Measurements from ENCODE around the gene ABCA1.
"Not testable (repeated sequence)": the region's sequence is repeated elsewhere in the genome, so short reads cannot be mapped to it uniquely, and the experiment has no call there.

ABCA1 gene

GRCh38 chr9:104963076-104963475 lies 35.1 kb upstream of the ABCA1 start:
- DNase-seq (no peak), ATAC-seq (replicated peaks) (no peak)
- H3K9me3 Mint-ChIP-seq, result no peaks in the 10 kb centered on the region
- no peak overlapping the region for H3K4me3 Mint-ChIP-seq
- peaks cover 10% of the 10 kb centered on the region in 2 donors for H3K4me1 Mint-ChIP-seq (ENCODE audit: low read depth in 2 of 2)
- no peak overlapping the region for H3K27ac Mint-ChIP-seq
- H3K27me3 Mint-ChIP-seq, result peaks cover 9 to 12% of the 10 kb centered on the region in 2 donors
- H3K36me3 Mint-ChIP-seq (ENCODE audit: insufficient read depth), result peaks cover 2% of the 10 kb centered on the region

- Mint-ChIP-seq H3K27me3 (peaks cover 9 to 12% of the 10 kb centered on the region in 2 donors), H3K4me1 (ENCODE audit: low read depth in 2 of 2) (peaks cover 7 to 8% of the 10 kb centered on the region in 2 donors), H3K36me3 (ENCODE audit: insufficient read depth) (peaks cover 2% of the 10 kb centered on the region), H3K27ac (peak overlapping the region in 1 of 2 donors; percentile 17), H3K4me3 (no peak overlapping the region), H3K9me3 (no peaks in the 10 kb centered on the region)
- DNase-seq (no peak), ATAC-seq (replicated peaks) (no peak)
Measured at GRCh38 chr9:104961701-104962359, 33.9 kb upstream of the ABCA1 start.

- peak; percentile 22 to 30 (median 26) for DNase-seq
- Mint-ChIP-seq H3K36me3 (ENCODE audit: insufficient read depth) (peaks cover 2% of the 10 kb centered on the region), H3K27ac (peak overlapping the region in 1 of 2 donors; percentile 17), H3K4me1 (ENCODE audit: low read depth in 2 of 2) (peaks cover 7 to 8% of the 10 kb centered on the region in 2 donors), H3K9me3 (no peaks in the 10 kb centered on the region), H3K4me3 (no peak overlapping the region), H3K27me3 (peaks cover 9 to 12% of the 10 kb centered on the region in 2 donors)
- ATAC-seq (replicated peaks), result peak; percentile 99
Measured at GRCh38 chr9:104961238-104961637, 33.3 kb upstream of the ABCA1 start.

- no peak overlapping the region for H3K4me3 Mint-ChIP-seq
- DNase-seq, result no peak
- no peaks in the 10 kb centered on the region for H3K36me3 Mint-ChIP-seq (ENCODE audit: insufficient read depth)
- no peaks in the 10 kb centered on the region for H3K9me3 Mint-ChIP-seq
- no peak for ATAC-seq (replicated peaks)
- peaks cover 9 to 12% of the 10 kb centered on the region in 2 donors for H3K27me3 Mint-ChIP-seq
- H3K4me1 Mint-ChIP-seq (ENCODE audit: low read depth in 2 of 2), result peaks cover 7 to 8% of the 10 kb centered on the region in 2 donors
- H3K27ac Mint-ChIP-seq, result no peak overlapping the region
Measured at GRCh38 chr9:104960662-104961061, 32.7 kb upstream of the ABCA1 start.

- Mint-ChIP-seq H3K36me3 (ENCODE audit: insufficient read depth) (no peaks in the 10 kb centered on the region), H3K27me3 (peaks cover 9 to 12% of the 10 kb centered on the region in 2 donors), H3K9me3 (no peaks in the 10 kb centered on the region), H3K4me1 (ENCODE audit: low read depth in 2 of 2) (peaks cover 7 to 8% of the 10 kb centered on the region in 2 donors), H3K27ac (no peak overlapping the region), H3K4me3 (no peak overlapping the region)
- DNase-seq (no peak), ATAC-seq (replicated peaks) (no peak)
Measured at GRCh38 chr9:104958751-104959150, 30.8 kb upstream of the ABCA1 start.

- not testable (repeated sequence) for H3K9me3 Mint-ChIP-seq; H3K36me3 Mint-ChIP-seq (ENCODE audit: insufficient read depth); H3K27ac Mint-ChIP-seq; H3K4me1 Mint-ChIP-seq (ENCODE audit: low read depth in 2 of 2); H3K4me3 Mint-ChIP-seq; ATAC-seq (replicated peaks); DNase-seq
- peaks cover 9 to 12% of the 10 kb centered on the region in 2 donors for H3K27me3 Mint-ChIP-seq
Measured at GRCh38 chr9:104958006-104958405, 30.1 kb upstream of the ABCA1 start.

- Mint-ChIP-seq H3K27ac (no peak overlapping the region), H3K4me1 (ENCODE audit: low read depth in 2 of 2) (no peaks in the 10 kb centered on the region), H3K9me3 (no peaks in the 10 kb centered on the region), H3K27me3 (no peaks in the 10 kb centered on the region), H3K4me3 (no peak overlapping the region), H3K36me3 (ENCODE audit: insufficient read depth) (no peaks in the 10 kb centered on the region)
- ATAC-seq (replicated peaks), result no peak
- DNase-seq, result no peak
Measured at GRCh38 chr9:104951487-104951886, 23.5 kb upstream of the ABCA1 start.

- Mint-ChIP-seq H3K36me3 (ENCODE audit: insufficient read depth) (no peaks in the 10 kb centered on the region), H3K27ac (no peak overlapping the region), H3K27me3 (no peaks in the 10 kb centered on the region), H3K9me3 (no peaks in the 10 kb centered on the region), H3K4me3 (no peak overlapping the region), H3K4me1 (ENCODE audit: low read depth in 2 of 2) (no peaks in the 10 kb centered on the region)
- DNase-seq, result no peak
- no peak for ATAC-seq (replicated peaks)
Measured at GRCh38 chr9:104950838-104951237, 22.9 kb upstream of the ABCA1 start.

- no peaks in the 10 kb centered on the region for H3K36me3 Mint-ChIP-seq (ENCODE audit: insufficient read depth)
- H3K4me1 Mint-ChIP-seq (ENCODE audit: low read depth in 2 of 2), result no peaks in the 10 kb centered on the region
- no peaks in the 10 kb centered on the region for H3K9me3 Mint-ChIP-seq
- H3K4me3 Mint-ChIP-seq, result no peak overlapping the region
- ATAC-seq (replicated peaks) (no peak), DNase-seq (no peak)
- H3K27me3 Mint-ChIP-seq, result peaks cover 0 to 4% of the 10 kb centered on the region in 2 donors
- no peak overlapping the region for H3K27ac Mint-ChIP-seq
Measured at GRCh38 chr9:104948277-104948676, 20.3 kb upstream of the ABCA1 start.

GRCh38 chr9:104944871-104945270 lies 16.9 kb upstream of the ABCA1 start:
- no peaks in the 10 kb centered on the region for H3K36me3 Mint-ChIP-seq (ENCODE audit: insufficient read depth)
- H3K27me3 Mint-ChIP-seq, result peaks cover 0 to 4% of the 10 kb centered on the region in 2 donors
- no peaks in the 10 kb centered on the region for H3K4me1 Mint-ChIP-seq (ENCODE audit: low read depth in 2 of 2)
- DNase-seq, result no peak
- no peaks in the 10 kb centered on the region for H3K9me3 Mint-ChIP-seq
- ATAC-seq (replicated peaks), result no peak
- H3K27ac Mint-ChIP-seq, result no peak overlapping the region
- no peak overlapping the region for H3K4me3 Mint-ChIP-seq

GRCh38 chr9:104944356-104944755 lies 16.4 kb upstream of the ABCA1 start:
- H3K27ac Mint-ChIP-seq, result no peak overlapping the region
- H3K4me1 Mint-ChIP-seq (ENCODE audit: low read depth in 2 of 2), result no peaks in the 10 kb centered on the region
- DNase-seq (no peak), ATAC-seq (replicated peaks) (no peak)
- no peak overlapping the region for H3K4me3 Mint-ChIP-seq
- H3K9me3 Mint-ChIP-seq, result no peaks in the 10 kb centered on the region
- peaks cover 0 to 4% of the 10 kb centered on the region in 2 donors for H3K27me3 Mint-ChIP-seq
- H3K36me3 Mint-ChIP-seq (ENCODE audit: insufficient read depth), result no peaks in the 10 kb centered on the region

- H3K36me3 Mint-ChIP-seq (ENCODE audit: insufficient read depth), result no peaks in the 10 kb centered on the region
- H3K9me3 Mint-ChIP-seq, result no peaks in the 10 kb centered on the region
- no peak for ATAC-seq (replicated peaks)
- DNase-seq, result no peak
- no peak overlapping the region for H3K27ac Mint-ChIP-seq
- H3K4me3 Mint-ChIP-seq, result no peak overlapping the region
- H3K4me1 Mint-ChIP-seq (ENCODE audit: low read depth in 2 of 2), result no peaks in the 10 kb centered on the region
- peaks cover 0 to 4% of the 10 kb centered on the region in 2 donors for H3K27me3 Mint-ChIP-seq
Measured at GRCh38 chr9:104941597-104941996, 13.6 kb upstream of the ABCA1 start.

- H3K27me3 Mint-ChIP-seq, result no peaks in the 10 kb centered on the region
- no peaks in the 10 kb centered on the region for H3K36me3 Mint-ChIP-seq (ENCODE audit: insufficient read depth)
- no peak for ATAC-seq (replicated peaks)
- H3K4me1 Mint-ChIP-seq (ENCODE audit: low read depth in 2 of 2), result peaks cover 0 to 4% of the 10 kb centered on the region in 2 donors
- no peaks in the 10 kb centered on the region for H3K9me3 Mint-ChIP-seq
- H3K4me3 Mint-ChIP-seq, result no peak overlapping the region
- H3K27ac Mint-ChIP-seq, result no peak overlapping the region
- no peak for DNase-seq
Measured at GRCh38 chr9:104936291-104936690, 8.3 kb upstream of the ABCA1 start.

- H3K27me3 Mint-ChIP-seq; H3K4me1 Mint-ChIP-seq (ENCODE audit: low read depth in 2 of 2); H3K27ac Mint-ChIP-seq; H3K9me3 Mint-ChIP-seq; ATAC-seq (replicated peaks); DNase-seq; H3K36me3 Mint-ChIP-seq (ENCODE audit: insufficient read depth); H3K4me3 Mint-ChIP-seq: not testable (repeated sequence)
Measured at GRCh38 chr9:104935501-104935810, 7.5 kb upstream of the ABCA1 start.
